SU-DHL-6 (cell line): Measurements from ENCODE around the gene KRTCAP2.

ENCODE experiments used
- H2AFZ ChIP-seq: fragments of 200-600 bp; sonication (generic); 2 replicates; pipeline ENCODE4 v1.6.1; 2014; ENCODE audit warnings: low read depth, mild to moderate bottlenecking, moderate library complexity, mixed read lengths, antibody characterized with exemption, low read length; ENCODE audit not compliant: severe bottlenecking
- H3F3A ChIP-seq: fragments of 200-600 bp; shearing (Covaris generic); 2 replicates; pipeline ENCODE4 v1.6.0; 2016; ENCODE audit warnings: antibody characterized with exemption, mild to moderate bottlenecking; ENCODE audit not compliant: insufficient read depth
- H3K27ac ChIP-seq: fragments of 200-600 bp; sonication (generic); 2 replicates; pipeline ENCODE4 v1.5.1; 2016; ENCODE audit warnings: low read depth, mild to moderate bottlenecking, low read length, moderate library complexity, mixed read lengths
- H3K27me3 ChIP-seq: fragments of 200-600 bp; sonication (generic), shearing (Covaris generic); 2 replicates; pipeline ENCODE4 v1.6.0; 2014; ENCODE audit warnings: mild to moderate bottlenecking, low read length
- H3K36me3 ChIP-seq: fragments of 200-600 bp; sonication (generic); 2 replicates; pipeline ENCODE4 v1.6.1; 2014; ENCODE audit warnings: mild to moderate bottlenecking, low read length, mixed read lengths
- H3K4me2 ChIP-seq: fragments of 300-600, 200-600 bp; shearing (Covaris generic), sonication (generic); 2 replicates; pipeline ENCODE4 v1.6.0; 2014; ENCODE audit warnings: low read length, low read depth, mild to moderate bottlenecking; ENCODE audit not compliant: poor library complexity, severe bottlenecking
- H3K4me3 ChIP-seq: fragments of 200-600 bp; sonication (generic); 2 replicates; pipeline ENCODE4 v1.5.1; 2014; ENCODE audit warnings: antibody characterized with exemption, low read length, mild to moderate bottlenecking, mixed read lengths; ENCODE audit not compliant: insufficient read depth, poor library complexity, severe bottlenecking
- H3K79me2 ChIP-seq: fragments of 200-600 bp; sonication (generic); 2 replicates; pipeline ENCODE4 v1.6.1; 2014; ENCODE audit warnings: mild to moderate bottlenecking, low read length, moderate library complexity; ENCODE audit not compliant: insufficient read depth
- H3K9ac ChIP-seq: fragments of 200-600 bp; sonication (generic); 2 replicates; pipeline ENCODE4 v1.7.0; 2014; ENCODE audit warnings: mild to moderate bottlenecking, low read length
- H3K9me2 ChIP-seq: fragments of 200-600 bp; sonication (generic); replicated peaks from 2 replicates; pipeline ENCODE4 v1.6.1; 2014; ENCODE audit warnings: low read length; ENCODE audit not compliant: insufficient read depth
- H3K9me3 ChIP-seq: fragments of 200-600 bp; sonication (generic); 2 replicates; pipeline ENCODE4 v1.6.1; 2014; ENCODE audit warnings: low read length, mixed read lengths; ENCODE audit not compliant: insufficient read depth
- H4K20me1 ChIP-seq: fragments of 200-600 bp; sonication (generic); 2 replicates; pipeline ENCODE4 v1.6.1; 2014; ENCODE audit warnings: low read depth, mild to moderate bottlenecking, antibody characterized with exemption, low read length, moderate library complexity, mixed read lengths
- CTCF ChIP-seq: fragments of 200-600 bp; sonication (generic); IDR thresholded peaks from one replicate; pipeline ENCODE4 v1.5.1; 2017; ENCODE audit warnings: antibody characterized with exemption, mild to moderate bottlenecking, low read length, moderate library complexity; ENCODE audit not compliant: insufficient read depth, poor library complexity, severe bottlenecking
- EZH2phosphoT487 ChIP-seq: fragments of 200-600 bp; sonication (generic), shearing (Covaris generic); conservative IDR thresholded peaks from 2 replicates; pipeline ENCODE4 v1.6.1; 2018; ENCODE audit warnings: mild to moderate bottlenecking, antibody characterized with exemption, low read length, moderate library complexity, mixed read lengths

Gene KRTCAP2

GRCh38 chr1:155185783-155186066 is 12.6 kb upstream of the KRTCAP2 start:
- no peaks in the 10 kb centered on the region for H3K9me2 ChIP-seq
- no peak for TF ChIP-seq CTCF
- TF ChIP-seq EZH2phosphoT487, result no peak
- H3K27me3 ChIP-seq, result no peaks in the 10 kb centered on the region
- H3K9me3 ChIP-seq, result no peaks in the 10 kb centered on the region
- H2AFZ ChIP-seq, result no peak overlapping the region
- H3F3A ChIP-seq, result no peaks in the 10 kb centered on the region
- H3K79me2 ChIP-seq, result no peaks in the 10 kb centered on the region
- H3K27ac ChIP-seq, result 0 out of 2 replicates have a peak overlapping the region, but pooled peaks have one; percentile 10
- no peak overlapping the region for H3K4me3 ChIP-seq
- no peak overlapping the region for H3K4me2 ChIP-seq
- no peaks in the 10 kb centered on the region for H4K20me1 ChIP-seq
- H3K36me3 ChIP-seq, result no peaks in the 10 kb centered on the region
- H3K9ac ChIP-seq, result peak overlapping the region; percentile 2; the same call in 1 of the 2 replicates

DNA sequence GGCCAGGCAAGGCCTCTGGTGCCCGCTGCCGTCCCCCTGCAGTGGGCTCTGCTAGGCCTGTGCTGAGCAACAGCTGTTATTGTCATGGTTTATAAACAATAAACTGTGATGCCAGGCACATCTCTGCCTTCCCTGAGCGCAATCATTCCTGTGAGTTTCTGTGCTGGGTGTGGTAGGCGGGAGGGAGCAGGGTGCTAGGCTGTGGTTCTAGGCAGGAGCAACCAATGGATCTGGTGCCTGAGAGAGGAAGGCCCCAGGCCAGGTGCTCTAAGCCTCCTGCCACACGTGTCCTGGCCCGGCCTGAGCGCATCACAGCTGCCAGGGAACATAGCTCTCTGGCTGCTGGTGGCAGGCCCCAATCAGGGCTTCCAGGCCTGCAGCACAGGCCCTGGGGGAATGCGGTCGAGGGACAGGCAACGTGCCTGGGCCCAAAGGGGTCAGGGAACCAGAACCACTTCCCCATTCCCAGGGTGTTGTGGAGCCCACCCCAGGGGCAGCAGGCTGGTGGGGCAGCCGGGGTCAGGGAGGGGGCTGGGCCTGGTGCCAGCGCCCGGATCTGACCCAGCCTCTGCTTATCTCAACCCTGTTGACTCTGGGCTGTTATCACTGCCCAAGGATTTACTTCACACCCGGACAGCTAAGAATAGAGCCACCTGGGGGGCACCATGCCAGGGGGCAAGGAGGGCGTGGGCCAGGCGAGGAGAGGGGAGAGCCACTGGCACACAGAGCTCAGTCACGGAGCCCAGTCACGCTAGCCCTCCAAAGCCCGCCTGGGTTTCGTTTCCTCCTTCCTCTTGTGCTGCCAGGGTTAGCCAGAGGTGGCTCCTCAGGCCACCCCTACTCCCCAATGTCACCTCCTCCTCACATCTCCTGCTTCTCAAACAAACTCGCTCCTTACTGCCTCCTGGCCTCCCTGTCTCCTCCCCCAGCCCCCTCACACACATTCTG is 12.0 kb upstream of the KRTCAP2 start:
- TF ChIP-seq EZH2phosphoT487, result no peak
- no peak for TF ChIP-seq CTCF
- H3K9me2 ChIP-seq, result no peaks in the 10 kb centered on the region
- H3K9ac ChIP-seq, result peak overlapping the region; percentile 26; the same call in 1 of the 2 replicates
- H3K4me2 ChIP-seq, result peak overlapping the region; percentile 26
- no peak overlapping the region for H3K4me3 ChIP-seq
- H2AFZ ChIP-seq, result no peak overlapping the region
- no peaks in the 10 kb centered on the region for H3K9me3 ChIP-seq
- no peaks in the 10 kb centered on the region for H3F3A ChIP-seq
- H3K27ac ChIP-seq, result peak overlapping the region; percentile 35
- H3K27me3 ChIP-seq, result no peaks in the 10 kb centered on the region
- no peaks in the 10 kb centered on the region for H3K79me2 ChIP-seq
- H3K36me3 ChIP-seq, result no peaks in the 10 kb centered on the region
- H4K20me1 ChIP-seq, result no peaks in the 10 kb centered on the region

DNA sequence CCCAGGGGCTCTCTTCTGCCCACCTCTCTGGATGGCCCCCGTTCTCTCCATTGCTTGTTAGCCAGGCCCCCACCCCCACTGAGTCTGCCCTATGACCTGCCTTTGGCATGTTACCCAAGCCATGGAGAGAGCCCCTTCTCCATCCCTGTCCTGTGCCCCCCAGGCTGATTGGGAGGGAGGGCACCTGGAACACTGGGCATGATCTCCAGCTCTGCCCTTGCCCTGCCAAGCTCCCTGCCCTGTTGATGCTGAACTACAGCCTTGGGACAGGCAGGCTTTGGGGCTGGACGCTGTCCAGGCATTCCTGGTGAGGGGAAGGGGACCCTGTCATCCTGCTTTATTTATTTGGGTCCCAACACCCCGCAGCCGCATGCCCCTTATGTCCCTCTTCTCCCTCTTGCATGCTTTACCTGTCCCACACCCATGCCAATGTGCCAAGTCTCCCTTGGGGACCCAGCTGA is 11.3 kb upstream of the KRTCAP2 start:
- Histone ChIP-seq H3K9me2 (no peaks in the 10 kb centered on the region), H2AFZ (no peak overlapping the region), H3K4me3 (no peak overlapping the region), H3K9me3 (no peaks in the 10 kb centered on the region), H3F3A (no peaks in the 10 kb centered on the region), H3K27me3 (no peaks in the 10 kb centered on the region), H3K9ac (no peak overlapping the region), H3K27ac (no peak overlapping the region), H3K4me2 (no peak overlapping the region), H4K20me1 (no peaks in the 10 kb centered on the region), H3K79me2 (no peaks in the 10 kb centered on the region), H3K36me3 (no peaks in the 10 kb centered on the region)
- TF ChIP-seq EZH2phosphoT487 (no peak), CTCF (no peak)
